Lower leg skin (tissue), 4 donors: ENCODE measurements around the gene HEMK1. TPM values are rescaled to one million over a fixed set of nuclear protein-coding genes. Genes with fewer than 3 reads are reported as not detected.

Experiments used
- DNase-seq, 2 donors: peaks; one replicate each; pipeline ENCODE4 v3.0.0-alpha.2; 2019; ENCODE audit warnings: low spot score in 2 of 2
- H3K4me3 ChIP-seq: fragments of 200-600 bp; sonication (generic); 2 replicates; pipeline ENCODE4 v1.5.1; 2017; ENCODE audit warnings: mild to moderate bottlenecking, low read depth; ENCODE audit not compliant: poor library complexity, severe bottlenecking
- POLR2A ChIP-seq, 2 donors: fragments of 450-650 bp; IDR thresholded peaks; one replicate each; pipeline ENCODE4 v1.6.1; 2016 to 2017; ENCODE audit warnings: antibody characterized with exemption in 2 of 2, mild to moderate bottlenecking in 1 of 2, moderate library complexity in 1 of 2
- WGBS, 2 donors: methylation state at CpG; one replicate each; pipeline ENCODE4 v1.1.5; 2018; 5-methylcytosine and 5-hydroxymethylcytosine counted together
- intact Hi-C: fragments of 100-400 bp; cut with DNase I; formaldehyde crosslinking; loops from one replicate; pipeline ENCODE4 v1.15.0; 2023; ENCODE audit warnings: low total_unique reads
- total RNA-seq, 4 donors: library from RNA; depleted of rRNA; stranded (reverse); fragments of >200 nt; gene quantifications; one replicate each; pipeline ENCODE4 v1.1.0, GENCODE V29; 2016
- TF ChIP-seq, protein P1 (sequence below), 3 donors: fragments of 450-650 bp; IDR thresholded peaks; one replicate each; pipeline ENCODE4 v1.5.1; 2016; ENCODE audit warnings: antibody characterized with exemption in 3 of 3, mild to moderate bottlenecking in 3 of 3, moderate library complexity in 2 of 3

The HEMK1 gene
- total RNA-seq, 4 donors from 2014 or later, result 2.9 to 8.1 (median 4.8) TPM

DNA sequence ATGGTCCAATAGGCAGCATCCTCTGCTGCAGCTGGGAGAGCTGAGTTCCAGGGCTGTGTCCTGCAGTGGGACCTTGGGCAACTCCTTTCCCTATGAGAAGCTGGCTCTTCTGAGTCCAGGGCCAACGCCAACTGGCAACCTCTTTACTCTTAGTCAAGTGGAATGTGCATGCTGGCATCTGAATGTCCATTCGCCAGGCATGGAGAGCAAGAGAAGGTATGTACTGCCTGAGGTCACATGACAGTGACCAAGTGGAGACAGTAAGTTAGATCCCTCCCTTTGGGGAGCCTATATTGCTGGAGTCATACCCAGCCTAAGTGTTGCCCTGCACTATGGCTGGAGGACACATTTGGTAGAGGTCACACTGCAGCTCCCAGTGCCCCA, 12.1 kb downstream of the HEMK1 start:
- H3K4me3 ChIP-seq, result no peak overlapping the region
- WGBS, 2 donors, result 86 to 97% methylated on average over 2 of the region's 2 CpGs
- TF ChIP-seq, protein P1, sequence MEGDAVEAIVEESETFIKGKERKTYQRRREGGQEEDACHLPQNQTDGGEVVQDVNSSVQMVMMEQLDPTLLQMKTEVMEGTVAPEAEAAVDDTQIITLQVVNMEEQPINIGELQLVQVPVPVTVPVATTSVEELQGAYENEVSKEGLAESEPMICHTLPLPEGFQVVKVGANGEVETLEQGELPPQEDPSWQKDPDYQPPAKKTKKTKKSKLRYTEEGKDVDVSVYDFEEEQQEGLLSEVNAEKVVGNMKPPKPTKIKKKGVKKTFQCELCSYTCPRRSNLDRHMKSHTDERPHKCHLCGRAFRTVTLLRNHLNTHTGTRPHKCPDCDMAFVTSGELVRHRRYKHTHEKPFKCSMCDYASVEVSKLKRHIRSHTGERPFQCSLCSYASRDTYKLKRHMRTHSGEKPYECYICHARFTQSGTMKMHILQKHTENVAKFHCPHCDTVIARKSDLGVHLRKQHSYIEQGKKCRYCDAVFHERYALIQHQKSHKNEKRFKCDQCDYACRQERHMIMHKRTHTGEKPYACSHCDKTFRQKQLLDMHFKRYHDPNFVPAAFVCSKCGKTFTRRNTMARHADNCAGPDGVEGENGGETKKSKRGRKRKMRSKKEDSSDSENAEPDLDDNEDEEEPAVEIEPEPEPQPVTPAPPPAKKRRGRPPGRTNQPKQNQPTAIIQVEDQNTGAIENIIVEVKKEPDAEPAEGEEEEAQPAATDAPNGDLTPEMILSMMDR (IDR thresholded peaks at IDR 0.05), result no peak
- intact Hi-C loops, result no loop called here
- DNase-seq, result no peak

DNA sequence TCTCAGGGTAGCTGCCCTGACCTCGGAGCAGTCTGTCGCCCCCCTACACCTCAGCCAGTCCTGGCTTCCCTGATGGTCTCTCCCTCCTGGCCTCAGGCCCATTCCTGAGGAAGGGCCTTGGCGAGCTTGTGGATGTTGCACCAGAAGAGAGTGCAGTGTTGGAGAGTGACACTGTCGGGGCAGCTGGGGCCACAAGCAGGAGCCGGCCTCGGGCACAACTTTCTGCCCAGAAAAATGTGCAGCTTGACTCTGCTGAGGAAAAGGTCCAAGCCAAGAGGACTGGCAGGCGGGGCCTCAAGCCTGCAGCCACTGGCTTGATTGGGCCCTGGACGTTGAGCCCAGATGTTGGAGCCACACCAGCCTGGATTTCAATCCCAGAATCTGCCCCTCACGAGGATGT, 12.8 kb downstream of the HEMK1 start:
- H3K4me3 ChIP-seq, result no peak overlapping the region
- intact Hi-C loops, result no loop called here
- WGBS, 2 donors, result 70 to 87% methylated on average over 7 to 9 of the region's 9 CpGs
- DNase-seq, result no peak
- TF ChIP-seq, protein P1 (IDR thresholded peaks at IDR 0.05), result no peak
- TF ChIP-seq POLR2A (IDR thresholded peaks at IDR 0.05), result no peak

DNA sequence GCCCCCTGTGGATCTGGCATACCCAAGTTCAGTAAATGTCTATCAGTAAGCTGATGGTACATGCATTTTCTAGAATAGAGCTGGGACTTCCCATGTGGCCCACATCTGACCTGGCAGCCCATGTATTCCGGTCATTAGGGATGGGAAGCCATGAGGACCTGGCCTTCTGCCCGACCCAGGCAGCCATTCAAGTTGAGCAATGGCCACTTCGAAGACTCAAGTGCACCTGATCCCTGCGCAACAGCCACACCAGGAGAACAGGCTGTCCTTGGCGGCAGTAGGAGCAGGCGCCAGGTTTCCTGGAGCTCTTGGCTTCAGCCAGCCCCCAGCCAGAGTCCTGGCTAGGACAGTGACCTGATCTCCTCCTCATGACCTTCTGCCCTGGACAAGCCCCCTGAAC, 14.6 kb downstream of the HEMK1 start:
- 68 to 75% methylated on average over 6 of the region's 6 CpGs for WGBS, 2 donors
- peak; percentile 83 to 96 for DNase-seq
- TF ChIP-seq, protein P1 (IDR thresholded peaks at IDR 0.05), result no peak
- no peak for TF ChIP-seq POLR2A (IDR thresholded peaks at IDR 0.05)
- intact Hi-C loops, result no loop called here
- H3K4me3 ChIP-seq, result no peak overlapping the region

DNA sequence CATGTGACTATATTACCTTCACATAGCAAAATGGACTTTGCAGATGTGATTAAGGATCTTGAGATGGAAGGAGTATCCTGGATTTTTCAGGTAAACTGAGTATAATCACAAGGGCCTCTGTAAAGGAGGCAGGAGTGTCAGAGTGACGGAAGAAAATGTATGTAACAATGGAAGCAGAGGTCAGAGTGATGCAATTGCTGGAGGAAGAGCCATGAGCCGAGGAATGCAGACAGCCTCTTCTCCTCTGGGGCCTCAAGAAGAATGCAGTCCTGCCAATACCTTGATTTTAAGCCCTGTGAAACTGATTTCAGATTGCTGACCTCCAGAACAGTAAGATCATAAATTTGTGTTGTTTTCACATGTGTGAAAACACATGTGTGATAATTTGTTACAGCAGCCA, 15.1 kb downstream of the HEMK1 start:
- H3K4me3 ChIP-seq, result no peak overlapping the region
- intact Hi-C loops, result no loop called here
- DNase-seq, result no peak
- no peak for TF ChIP-seq POLR2A (IDR thresholded peaks at IDR 0.05)
- TF ChIP-seq, protein P1 (IDR thresholded peaks at IDR 0.05), result no peak
- WGBS, 2 donors, result 64 to 72% methylated on average over 2 of the region's 2 CpGs

DNA sequence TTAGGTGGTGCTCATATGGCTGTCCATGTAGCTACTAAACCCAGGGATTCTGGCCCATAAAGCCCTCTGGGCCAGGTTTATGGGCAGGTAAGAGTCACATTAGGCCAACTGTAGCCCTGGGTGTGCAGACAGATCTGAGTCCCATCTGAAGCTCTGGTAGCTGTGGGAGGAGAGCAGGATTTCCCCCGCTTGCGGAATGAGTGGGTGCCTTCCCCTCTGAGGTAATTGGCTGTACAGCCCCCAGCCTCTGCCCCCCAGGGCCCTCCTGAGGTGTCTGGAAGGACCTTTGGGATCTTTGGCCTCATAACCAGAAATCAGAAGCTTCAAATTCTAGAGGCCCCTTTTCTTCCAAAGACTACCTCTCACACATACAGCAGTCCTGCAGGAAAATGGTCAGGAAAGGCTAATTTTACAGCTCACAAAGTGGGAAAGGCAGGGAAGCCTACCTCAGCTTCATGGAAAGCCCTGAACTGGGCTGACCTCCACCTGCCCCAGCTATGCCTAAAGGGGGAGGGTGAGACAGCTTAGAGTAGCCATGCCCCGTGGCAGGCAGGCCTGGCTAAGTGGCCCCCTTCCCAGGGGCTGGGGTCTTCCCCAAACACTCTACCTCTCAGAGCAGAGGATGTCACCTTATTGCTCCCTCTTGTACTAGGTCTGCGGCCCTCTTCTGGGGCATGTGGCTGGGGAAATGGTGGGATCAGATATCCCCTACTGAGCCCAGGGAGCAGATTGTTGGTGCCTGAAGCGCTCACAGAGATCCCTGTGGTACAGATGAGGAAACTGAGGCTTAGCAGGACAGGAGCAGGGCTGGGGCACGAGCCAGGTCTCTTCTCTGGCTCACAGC, 16.8 kb downstream of the HEMK1 start:
- no peak for DNase-seq
- intact Hi-C loops, result no loop called here
- H3K4me3 ChIP-seq, result no peak overlapping the region
- TF ChIP-seq, protein P1 (IDR thresholded peaks at IDR 0.05), result no peak
- TF ChIP-seq POLR2A (IDR thresholded peaks at IDR 0.05), result no peak
- 95 to 96% methylated on average over 6 of the region's 6 CpGs for WGBS, 2 donors

DNA sequence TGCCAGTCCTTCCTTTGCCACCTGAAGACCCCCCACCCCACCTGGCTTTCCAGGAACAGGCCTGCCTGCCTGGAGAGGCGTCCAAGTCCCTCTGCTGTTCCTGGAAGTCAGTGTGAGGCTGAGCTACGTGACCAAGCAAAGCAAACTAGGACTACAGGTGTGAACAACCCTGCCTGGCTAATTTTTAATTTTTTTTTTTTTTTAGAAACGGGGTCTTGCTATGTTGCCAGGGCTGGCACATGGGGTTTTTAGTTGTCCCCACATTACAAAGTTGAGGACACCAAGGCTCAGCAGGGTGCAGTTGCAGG, 17.4 kb downstream of the HEMK1 start:
- TF ChIP-seq, protein P1 (IDR thresholded peaks at IDR 0.05), result no peak
- TF ChIP-seq POLR2A (IDR thresholded peaks at IDR 0.05), result no peak
- 68 to 82% methylated on average over 3 of the region's 3 CpGs for WGBS, 2 donors
- H3K4me3 ChIP-seq, result no peak overlapping the region
- DNase-seq, result no peak
- intact Hi-C loops, result no loop called here
